ENCODE results near the gene SLF2.

The SLF2 gene

DNA sequence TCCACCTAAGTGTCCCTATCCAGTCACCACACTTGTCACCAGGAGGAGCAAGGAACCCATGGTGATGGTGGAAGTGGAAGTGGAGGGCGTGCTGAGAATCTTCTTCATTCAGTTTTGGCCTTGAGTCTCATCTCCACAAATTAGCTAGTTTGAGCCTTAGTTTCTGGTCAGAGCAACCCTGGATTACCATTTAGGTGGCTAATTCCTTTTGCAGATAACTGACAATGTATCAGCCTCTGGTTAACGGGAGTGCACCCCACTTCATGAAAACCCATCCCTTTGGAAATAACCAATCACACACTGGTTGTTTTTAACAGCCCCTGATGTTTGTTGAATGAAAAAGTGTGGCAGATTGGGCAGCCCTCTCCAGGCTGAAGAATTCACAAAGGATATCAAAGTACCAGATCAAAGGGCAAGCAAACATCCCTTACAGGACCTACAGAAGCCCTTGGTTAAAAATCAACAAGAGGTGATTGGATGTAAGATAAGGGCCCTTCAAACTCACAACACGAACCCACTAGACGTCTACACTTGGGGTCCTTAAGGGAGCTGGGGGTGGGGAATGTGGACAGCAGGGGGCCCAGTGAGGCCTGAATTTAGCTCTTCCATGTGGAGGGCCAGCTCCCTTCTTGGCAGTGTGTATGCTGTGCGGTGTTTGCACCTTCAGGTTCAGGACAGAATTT lies 37.1 kb upstream of the SLF2 start:
- TF ChIP-seq CEBPB (IDR thresholded peaks at IDR 0.05) (no peak), YY1 (IDR thresholded peaks at IDR 0.05; ENCODE audit: low read depth) (no peak), NFIC (IDR thresholded peaks at IDR 0.05) (no peak), FOXM1 (IDR thresholded peaks at IDR 0.05; ENCODE audit: borderline replicate concordance, low read depth) (no peak), TAF1 (IDR thresholded peaks at IDR 0.05; ENCODE audit: low read depth) (no peak), CREB1 (IDR thresholded peaks at IDR 0.05; ENCODE audit: low read depth) (no peak), TEAD4 (IDR thresholded peaks at IDR 0.05) (no peak), TCF12 (IDR thresholded peaks at IDR 0.05; ENCODE audit: low read depth) (no peak)
- TF ChIP-seq, protein P1, sequence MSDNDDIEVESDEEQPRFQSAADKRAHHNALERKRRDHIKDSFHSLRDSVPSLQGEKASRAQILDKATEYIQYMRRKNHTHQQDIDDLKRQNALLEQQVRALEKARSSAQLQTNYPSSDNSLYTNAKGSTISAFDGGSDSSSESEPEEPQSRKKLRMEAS (IDR thresholded peaks at IDR 0.05) = no peak

DNA sequence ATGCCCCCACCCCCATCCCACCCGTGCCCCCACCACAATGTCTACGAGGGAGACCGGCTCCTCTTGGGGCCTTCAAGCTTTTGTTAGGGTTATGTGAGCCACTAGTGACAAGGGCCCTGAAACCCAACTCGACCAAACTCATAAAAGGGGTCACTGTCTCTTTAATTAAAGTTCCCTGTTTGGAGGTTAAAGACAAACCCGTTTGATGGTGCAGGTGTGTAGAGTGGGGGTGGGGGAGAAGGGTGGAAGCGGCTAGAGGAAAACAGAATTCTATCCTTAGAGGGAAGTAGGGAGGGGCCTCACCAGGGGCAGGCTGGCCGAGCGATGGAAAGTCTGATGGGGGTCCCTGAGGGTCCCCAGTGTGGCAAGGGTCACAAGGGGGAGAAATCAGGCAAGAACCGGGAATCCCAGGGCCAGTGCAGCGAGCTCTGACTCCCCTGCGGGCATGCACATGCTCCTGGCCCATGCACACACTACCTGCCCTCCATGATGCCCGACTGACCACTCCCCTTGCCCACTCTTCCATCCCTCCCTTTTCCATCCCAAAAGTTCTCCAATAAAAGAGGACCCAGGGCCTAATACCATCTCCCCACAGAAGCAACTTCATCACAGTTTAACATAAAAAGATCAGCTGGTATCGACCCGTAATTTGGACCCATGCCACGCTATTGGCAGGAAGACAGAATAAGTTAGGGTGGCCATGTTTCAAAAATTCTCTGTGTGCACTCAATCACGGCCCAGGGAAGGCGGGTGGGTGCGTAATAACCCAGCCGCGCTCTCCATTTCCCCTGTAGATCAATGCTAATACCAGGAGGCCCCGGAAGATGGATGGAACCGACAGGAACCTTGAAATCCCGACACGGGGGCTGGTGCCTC lies 35.9 kb upstream of the SLF2 start:
- TF ChIP-seq, protein P2, sequence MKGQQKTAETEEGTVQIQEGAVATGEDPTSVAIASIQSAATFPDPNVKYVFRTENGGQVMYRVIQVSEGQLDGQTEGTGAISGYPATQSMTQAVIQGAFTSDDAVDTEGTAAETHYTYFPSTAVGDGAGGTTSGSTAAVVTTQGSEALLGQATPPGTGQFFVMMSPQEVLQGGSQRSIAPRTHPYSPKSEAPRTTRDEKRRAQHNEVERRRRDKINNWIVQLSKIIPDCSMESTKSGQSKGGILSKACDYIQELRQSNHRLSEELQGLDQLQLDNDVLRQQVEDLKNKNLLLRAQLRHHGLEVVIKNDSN (IDR thresholded peaks at IDR 0.05) = no peak
- TF ChIP-seq FOXM1 (IDR thresholded peaks at IDR 0.05; ENCODE audit: borderline replicate concordance, low read depth) (no peak), CREB1 (IDR thresholded peaks at IDR 0.05; ENCODE audit: low read depth) (no peak)
- TF ChIP-seq, protein P3, sequence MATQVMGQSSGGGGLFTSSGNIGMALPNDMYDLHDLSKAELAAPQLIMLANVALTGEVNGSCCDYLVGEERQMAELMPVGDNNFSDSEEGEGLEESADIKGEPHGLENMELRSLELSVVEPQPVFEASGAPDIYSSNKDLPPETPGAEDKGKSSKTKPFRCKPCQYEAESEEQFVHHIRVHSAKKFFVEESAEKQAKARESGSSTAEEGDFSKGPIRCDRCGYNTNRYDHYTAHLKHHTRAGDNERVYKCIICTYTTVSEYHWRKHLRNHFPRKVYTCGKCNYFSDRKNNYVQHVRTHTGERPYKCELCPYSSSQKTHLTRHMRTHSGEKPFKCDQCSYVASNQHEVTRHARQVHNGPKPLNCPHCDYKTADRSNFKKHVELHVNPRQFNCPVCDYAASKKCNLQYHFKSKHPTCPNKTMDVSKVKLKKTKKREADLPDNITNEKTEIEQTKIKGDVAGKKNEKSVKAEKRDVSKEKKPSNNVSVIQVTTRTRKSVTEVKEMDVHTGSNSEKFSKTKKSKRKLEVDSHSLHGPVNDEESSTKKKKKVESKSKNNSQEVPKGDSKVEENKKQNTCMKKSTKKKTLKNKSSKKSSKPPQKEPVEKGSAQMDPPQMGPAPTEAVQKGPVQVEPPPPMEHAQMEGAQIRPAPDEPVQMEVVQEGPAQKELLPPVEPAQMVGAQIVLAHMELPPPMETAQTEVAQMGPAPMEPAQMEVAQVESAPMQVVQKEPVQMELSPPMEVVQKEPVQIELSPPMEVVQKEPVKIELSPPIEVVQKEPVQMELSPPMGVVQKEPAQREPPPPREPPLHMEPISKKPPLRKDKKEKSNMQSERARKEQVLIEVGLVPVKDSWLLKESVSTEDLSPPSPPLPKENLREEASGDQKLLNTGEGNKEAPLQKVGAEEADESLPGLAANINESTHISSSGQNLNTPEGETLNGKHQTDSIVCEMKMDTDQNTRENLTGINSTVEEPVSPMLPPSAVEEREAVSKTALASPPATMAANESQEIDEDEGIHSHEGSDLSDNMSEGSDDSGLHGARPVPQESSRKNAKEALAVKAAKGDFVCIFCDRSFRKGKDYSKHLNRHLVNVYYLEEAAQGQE (IDR thresholded peaks at IDR 0.05; ENCODE audit: low read depth) = no peak

DNA sequence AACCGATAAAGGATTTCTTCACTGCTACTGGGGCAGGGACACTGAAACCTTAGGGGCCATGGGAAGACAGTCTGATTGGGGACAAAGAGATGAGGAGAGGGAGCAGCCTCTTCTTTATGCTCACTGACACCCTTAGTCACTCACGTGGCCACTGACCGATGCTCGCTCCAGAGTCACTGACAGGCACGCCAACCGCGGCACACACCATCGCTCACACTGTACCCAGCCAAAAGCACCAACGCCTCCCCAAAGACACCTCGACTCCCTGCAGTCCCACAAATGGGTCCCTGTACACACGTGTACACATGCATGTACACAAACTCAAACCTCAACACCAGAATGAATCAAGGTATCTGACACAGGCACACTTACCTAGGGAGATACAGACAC lies 35.3 kb upstream of the SLF2 start:
- no peak for TF ChIP-seq YY1 (IDR thresholded peaks at IDR 0.05; ENCODE audit: low read depth)
- no peak for TF ChIP-seq TCF12 (IDR thresholded peaks at IDR 0.05; ENCODE audit: low read depth)

DNA sequence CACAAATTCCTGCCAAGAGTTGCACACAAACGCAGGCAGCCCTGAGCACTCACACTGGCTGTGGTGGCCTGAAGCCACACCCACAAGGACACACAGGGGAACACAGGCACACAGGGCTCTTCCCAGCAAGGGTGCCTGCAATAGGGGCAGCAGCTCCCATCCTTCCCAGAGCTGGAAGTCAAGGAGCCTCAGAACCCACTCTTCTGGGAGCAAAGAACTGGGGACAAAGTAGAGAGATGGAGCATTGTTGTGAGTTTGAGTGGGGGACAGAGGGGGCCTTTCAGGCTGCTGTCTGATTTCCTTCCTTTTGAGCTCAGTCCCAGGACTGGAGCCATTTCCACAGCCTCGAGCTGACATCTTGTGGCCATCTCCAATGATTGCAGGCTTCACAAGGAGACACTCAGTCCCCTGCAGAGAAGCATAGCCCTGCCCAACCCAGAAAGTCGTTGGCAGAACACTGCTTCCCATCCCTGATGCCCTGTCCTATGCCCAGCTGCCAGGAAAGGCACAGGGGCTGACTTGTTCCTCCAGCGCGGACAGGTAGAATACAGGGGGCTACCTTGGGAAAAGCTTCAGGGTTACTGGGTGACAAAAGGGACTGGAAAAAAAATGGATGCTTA lies 34.4 kb upstream of the SLF2 start:
- TF ChIP-seq RAD21 (IDR thresholded peaks at IDR 0.05; ENCODE audit: low read depth) = peak; percentile 91
- no peak for TF ChIP-seq CEBPB (IDR thresholded peaks at IDR 0.05)

DNA sequence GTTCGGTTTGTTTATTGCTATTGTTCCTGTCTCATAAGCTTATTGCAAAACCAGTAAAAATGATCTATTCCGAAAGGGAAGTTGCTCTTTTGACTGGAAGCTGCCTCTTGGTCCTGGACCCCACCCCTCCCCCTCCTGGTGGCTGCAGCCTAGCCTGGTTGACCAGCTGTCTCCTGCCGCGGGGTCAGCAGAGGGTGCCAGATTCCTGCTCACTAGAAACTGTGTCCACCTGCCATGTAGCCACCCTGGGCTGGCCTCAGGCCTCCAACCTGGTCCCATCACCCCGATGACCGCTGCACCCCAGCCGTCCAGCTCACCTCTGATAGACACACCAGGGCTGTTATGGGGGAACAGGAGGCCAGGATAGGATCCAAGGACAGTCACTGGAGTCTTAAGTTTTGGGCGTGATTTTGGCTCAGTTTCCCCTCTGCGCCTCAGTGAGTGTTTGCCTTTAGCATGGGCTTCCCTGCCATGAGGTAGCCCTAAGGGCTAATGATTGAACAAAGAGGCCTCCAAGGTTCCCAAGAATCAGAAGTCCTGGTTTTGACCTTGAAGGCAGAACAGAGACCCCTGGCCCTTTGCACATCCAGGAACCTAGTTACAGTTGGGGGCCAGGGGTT lies 32.9 kb upstream of the SLF2 start:
- TF ChIP-seq RAD21 (IDR thresholded peaks at IDR 0.05; ENCODE audit: low read depth) (peak; percentile 36; the same call in 1 of the 2 replicates), YY1 (IDR thresholded peaks at IDR 0.05; ENCODE audit: low read depth) (no peak), CREB1 (IDR thresholded peaks at IDR 0.05; ENCODE audit: low read depth) (no peak), TCF12 (IDR thresholded peaks at IDR 0.05; ENCODE audit: low read depth) (no peak)
- TF ChIP-seq, protein P1 (IDR thresholded peaks at IDR 0.05) = no peak
- TF ChIP-seq, protein P3 (IDR thresholded peaks at IDR 0.05; ENCODE audit: low read depth) = no peak

DNA sequence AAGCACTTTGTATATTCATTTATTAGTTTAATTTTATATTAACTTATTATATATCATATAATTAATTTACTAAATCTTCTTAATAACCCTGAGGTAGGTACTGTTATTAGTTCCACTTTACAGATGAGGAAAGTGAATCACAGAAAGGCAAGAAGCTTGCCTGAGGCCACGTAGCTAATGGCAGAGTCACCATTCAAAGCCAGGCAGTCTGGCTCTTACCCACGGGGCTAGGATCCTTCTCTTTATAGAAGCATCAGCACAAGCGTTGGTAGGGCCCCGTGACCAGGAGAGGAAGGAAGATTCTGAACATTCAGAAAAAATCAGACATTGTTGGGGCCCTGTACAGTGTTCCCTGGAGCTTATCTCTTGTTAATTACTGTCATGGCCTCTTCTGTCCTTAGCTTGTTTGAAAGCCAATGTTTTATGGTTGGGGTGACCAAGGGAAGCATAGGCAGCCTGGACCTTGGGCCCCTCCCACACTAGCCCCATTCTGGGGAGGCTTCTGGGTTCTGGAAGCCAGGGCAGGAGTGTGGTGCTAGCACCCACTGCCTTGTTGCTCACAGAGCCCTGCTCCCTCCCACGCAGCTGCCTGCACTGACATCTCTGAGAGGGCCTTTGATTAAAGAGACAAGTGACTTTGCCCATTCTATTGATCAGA lies 31.1 kb upstream of the SLF2 start:
- TF ChIP-seq, protein P2 (IDR thresholded peaks at IDR 0.05) = no peak
